HG03558 (cell line): ENCODE measurements around the gene PTOV1.

Source experiments
- ATAC-seq: cut with Tn5 transposase; IDR thresholded peaks from one replicate; pipeline ENCODE4 v1.9.1; 2021; ENCODE audit warnings: moderate number of reproducible peaks; ENCODE audit not compliant: unreplicated experiment; ENCODE audit errors: extremely low read depth

Gene PTOV1

GRCh38 chr19:49857061-49857837, 6.3 kb downstream of the PTOV1 start:
- ATAC-seq = no peak

DNA sequence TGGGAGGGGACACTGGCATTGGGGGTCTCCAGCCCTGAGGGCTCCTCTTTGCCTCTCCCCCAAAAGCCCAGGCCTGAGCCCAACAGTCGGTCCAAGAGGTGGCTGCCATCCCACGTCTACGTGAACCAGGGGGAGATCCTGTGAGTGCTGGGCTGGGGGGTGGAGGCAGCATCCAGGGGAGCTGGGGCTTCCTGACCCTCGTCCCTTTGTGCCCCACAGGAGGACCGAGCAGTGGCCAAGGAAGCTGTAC, 6.8 kb downstream of the PTOV1 start:
- ATAC-seq = no peak

DNA sequence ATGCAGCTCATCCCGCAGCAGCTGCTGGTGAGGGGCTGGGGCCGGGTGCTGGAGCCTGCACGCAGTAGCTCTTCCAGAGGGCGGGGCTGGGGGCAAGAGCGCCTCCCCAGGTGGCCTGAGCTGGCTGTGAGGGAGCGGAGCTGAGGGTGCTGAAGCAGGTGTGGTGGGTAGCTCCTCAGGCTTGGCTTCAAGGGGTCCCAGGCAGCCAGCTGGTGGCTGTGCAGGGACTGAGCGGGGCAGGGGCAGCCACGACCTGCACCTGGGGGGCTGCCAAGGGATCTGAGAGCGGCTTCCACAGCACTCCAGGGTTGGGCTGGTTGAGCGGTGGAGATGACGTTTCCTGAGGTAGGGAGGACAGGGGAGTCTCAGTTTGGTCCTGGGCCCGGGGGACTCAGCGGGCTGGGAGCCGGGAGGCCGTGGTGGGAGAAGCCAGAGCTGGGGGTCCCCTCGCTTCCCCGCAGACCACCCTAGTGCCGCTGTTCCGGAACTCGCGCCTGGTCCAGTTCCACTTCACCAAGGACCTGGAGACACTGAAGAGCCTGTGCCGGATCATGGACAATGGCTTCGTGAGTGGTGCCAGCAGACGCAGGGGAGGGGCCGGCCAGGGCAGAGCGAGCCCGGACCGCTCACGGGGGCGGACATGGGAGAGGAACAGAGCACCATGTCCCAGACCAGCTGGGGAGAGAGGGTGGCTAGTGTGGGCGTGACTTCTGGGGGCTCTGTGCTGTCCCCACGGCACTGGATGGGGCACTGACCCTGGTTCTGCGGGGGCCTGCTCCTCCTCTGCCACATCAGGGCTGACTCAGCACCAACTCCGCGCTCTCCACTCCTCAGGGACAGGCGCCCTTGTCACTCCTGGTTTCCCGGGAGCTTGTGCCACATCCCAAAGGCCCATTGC, 7.4 kb downstream of the PTOV1 start:
- ATAC-seq = no peak

- no peak for ATAC-seq
Measured at GRCh38 chr19:49859682-49860335, 8.8 kb downstream of the PTOV1 start.

GRCh38 chr19:49860336-49861102, 9.6 kb downstream of the PTOV1 start:
- no peak for ATAC-seq

DNA sequence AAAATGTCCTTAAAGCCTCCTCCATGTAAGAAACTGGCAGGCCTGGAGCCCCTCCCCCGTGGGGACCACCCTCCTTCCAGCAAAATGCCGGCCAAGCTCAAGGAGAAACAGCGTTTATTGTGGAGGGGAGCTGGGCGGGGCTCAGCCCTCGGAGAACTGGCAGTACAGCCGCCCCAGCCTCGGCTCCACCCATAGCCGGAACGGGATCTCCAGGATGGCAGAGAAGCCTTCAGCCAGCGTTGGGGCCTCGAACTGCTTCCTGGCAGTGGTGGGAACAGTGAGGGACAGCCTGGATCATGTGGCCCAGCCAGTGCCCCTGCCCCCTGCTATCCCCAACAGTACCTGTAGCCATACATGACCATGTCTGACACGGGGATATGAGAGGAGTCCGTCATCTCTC, 10.1 kb downstream of the PTOV1 start:
- ATAC-seq = no peak

- ATAC-seq = no peak
Measured at GRCh38 chr19:49861541-49862378, 10.8 kb downstream of the PTOV1 start.

GRCh38 chr19:49862391-49863253, 11.7 kb downstream of the PTOV1 start:
- ATAC-seq = no peak

- no peak for ATAC-seq
Measured at GRCh38 chr19:49863254-49863934, 12.4 kb downstream of the PTOV1 start.

DNA sequence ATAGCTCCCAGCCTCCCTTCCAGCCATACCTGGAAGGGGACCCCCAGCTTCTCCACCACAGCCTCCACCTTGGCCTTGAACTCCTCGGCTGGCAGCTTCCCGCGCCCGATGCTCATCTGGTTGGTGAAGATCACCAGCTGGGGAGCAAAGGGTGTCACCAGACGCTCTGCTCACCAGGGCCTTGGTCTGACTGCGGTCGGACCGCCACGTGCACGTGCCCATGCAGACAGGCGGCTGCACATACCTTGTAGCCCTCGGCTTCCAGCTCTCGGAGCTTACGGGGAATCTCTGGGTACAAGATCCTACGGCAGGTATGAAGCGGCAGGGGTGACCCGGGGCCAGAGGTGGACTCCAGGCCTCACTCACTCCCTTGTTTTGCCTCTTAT, 13.0 kb downstream of the PTOV1 start:
- ATAC-seq = no peak

DNA sequence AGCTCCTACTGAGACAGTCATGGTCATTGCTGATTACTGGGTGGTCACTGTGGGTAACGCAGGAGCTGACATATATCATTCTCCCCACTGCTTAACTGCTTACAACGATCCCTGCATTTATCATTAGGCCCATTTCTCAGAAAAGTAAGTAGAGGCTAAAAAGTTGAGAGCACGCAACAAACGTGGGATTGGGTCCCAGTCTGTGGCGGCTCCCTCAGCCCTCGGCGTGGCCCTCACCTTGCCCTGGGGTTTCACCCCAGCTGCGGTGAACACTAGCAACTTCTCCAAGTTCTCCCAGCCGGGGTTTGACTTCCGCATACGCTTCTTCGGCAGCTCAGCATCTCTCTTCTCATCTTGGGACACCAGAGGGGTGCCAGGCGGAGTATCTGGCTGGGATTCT, 13.9 kb downstream of the PTOV1 start:
- ATAC-seq = no peak

DNA sequence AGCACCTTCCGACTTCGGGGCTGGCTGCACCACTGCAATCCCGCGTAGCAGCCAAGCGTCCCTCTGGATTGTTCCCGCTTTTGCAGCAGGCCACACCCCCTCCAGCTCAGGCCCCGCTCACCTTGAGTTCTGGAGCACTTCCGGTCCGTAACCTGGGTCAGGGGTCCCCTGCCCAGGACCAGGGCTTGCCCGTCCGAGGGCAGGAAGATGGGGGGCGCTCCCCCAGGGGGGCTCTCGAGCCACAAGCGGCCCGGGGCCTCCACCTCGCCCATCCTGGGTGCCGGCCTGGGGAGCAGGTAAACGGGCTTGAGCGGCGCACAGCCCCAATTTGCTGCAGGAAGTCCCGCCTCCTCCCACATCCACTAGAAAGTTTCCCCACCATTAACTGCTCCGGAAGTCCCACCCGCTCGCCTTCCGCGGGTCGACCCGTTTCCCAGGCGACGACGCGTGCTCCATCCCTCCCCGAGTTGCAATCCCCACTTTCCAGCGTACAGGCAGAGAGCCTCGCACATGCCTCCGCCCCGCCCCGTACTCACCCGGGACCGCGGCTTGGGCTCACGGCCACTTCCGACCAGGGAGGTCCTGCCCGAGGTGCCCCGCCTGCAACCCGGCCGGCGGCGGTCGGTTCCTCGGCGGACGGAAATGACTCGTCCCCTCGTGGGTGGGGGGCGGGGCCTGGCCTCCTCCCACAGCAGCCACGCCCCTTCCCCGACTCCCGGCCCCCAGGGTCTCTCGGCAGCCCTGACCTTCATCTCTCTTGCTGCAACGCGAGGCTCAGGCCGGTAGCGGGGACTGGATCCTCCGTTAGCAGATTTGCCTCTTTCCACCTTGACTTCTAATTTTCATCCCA, 16.2 kb downstream of the PTOV1 start, which contains the start of gene PNKP:
PNKP (minus strand) TSS at position 644 of the 850 bp plus-strand sequence; CDS start at position 272, 372 bp downstream.
- no peak for ATAC-seq

GRCh38 chr19:49869009-49869483, 18.1 kb downstream of the PTOV1 start:
- no peak for ATAC-seq

- ATAC-seq = no peak
Measured at GRCh38 chr19:49869484-49870308, 18.7 kb downstream of the PTOV1 start.

DNA sequence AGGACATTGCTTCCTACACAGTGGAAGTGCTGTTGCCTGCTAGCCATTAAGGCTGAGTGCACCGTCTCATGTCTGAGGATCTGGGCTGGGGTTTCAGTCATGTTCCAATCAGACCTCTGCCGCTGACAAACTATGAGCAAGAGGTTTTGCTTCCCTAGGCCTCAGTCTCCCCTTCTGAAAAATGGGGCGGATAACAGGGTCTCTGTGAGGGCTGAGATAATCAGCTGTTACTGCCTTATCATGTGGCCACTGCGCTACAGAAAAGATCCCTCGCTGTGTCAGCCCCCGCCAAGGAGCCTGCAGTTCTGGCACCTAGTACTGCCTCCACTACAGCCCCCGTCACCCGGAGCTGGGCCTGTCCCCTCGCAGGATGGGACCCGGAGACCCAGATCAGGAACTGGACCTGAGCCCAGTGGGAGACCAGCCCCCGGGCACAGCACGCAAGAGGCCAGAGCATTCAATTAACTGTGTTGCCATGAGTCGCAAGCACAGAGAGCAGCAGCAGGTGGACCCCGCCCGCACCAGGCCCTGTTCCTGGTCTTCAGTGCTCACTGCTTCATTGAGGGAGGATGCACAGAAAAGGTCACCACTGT, 19.4 kb downstream of the PTOV1 start:
- ATAC-seq = no peak
